Measurements from ENCODE around the gene MBD5. TPM values are rescaled to one million over a fixed set of nuclear protein-coding genes. Genes with fewer than 3 reads are reported as not detected.

The MBD5 gene
- total and polyA plus RNA-seq, 2 donors (not counting 1 experiment from before 2014, with no cell fraction given), result 10.9 to 69.7 TPM

- DNase-seq (no peak), ATAC-seq (ENCODE audit: low read depth) (no peak)
- Histone ChIP-seq H3K4me2 (replicated peaks; ENCODE audit: low read depth, low read length, poor library complexity, severe bottlenecking) (peak overlapping the region; percentile 1), H3K4me3 (ENCODE audit: control extremely low read depth in 1 of 5, extremely low read depth in 1 of 5, insufficient read depth in 1 of 5, low read depth in 2 of 5, low read length in 4 of 5) (no peak overlapping the region), H2AFZ (ENCODE audit: insufficient read depth, low read depth, low read length, poor library complexity, severe bottlenecking) (no peak overlapping the region), H3K27me3 (replicated peaks in 1 of 4; ENCODE audit: control extremely low read depth in 1 of 4, control insufficient read depth in 3 of 4, insufficient read depth in 4 of 4, low read length in 3 of 4) (no peaks in the 10 kb centered on the region), H3K9ac (ENCODE audit: low read length) (no peak overlapping the region), H3K79me2 (ENCODE audit: control insufficient read depth, insufficient read depth, low read length) (no peaks in the 10 kb centered on the region), H3K36me3 (replicated peaks in 1 of 2; ENCODE audit: control extremely low read depth in 1 of 2, control insufficient read depth in 1 of 2, extremely low read depth in 1 of 2, insufficient read depth in 2 of 2, low read length in 1 of 2) (no peaks in the 10 kb centered on the region), H3K4me1 (ENCODE audit: control insufficient read depth in 2 of 2, insufficient read depth in 2 of 2, low read length in 2 of 2) (peaks cover 0 to 8% of the 10 kb centered on the region in 2 donors), H3K9me3 (ENCODE audit: control extremely low read depth in 1 of 3, control insufficient read depth in 2 of 3, insufficient read depth in 1 of 3, low read length in 2 of 3) (peaks cover 0 to 3% (median 2%) of the 10 kb centered on the region in 3 donors), H4K20me1 (ENCODE audit: control insufficient read depth, insufficient read depth, low read length, poor library complexity, severe bottlenecking) (no peaks in the 10 kb centered on the region), H3K27ac (ENCODE audit: low read length in 2 of 2) (peak overlapping the region in 1 of 2 donors; percentile 9)
- CTCF ChIA-PET, result no interaction called here
- POLR2A ChIA-PET, result no interaction called here
- Mint-ChIP-seq H3K9me3 (ENCODE audit: insufficient read depth) (peaks cover 5% of the 10 kb centered on the region), H3K27ac (no peak overlapping the region), H3K27me3 (no peaks in the 10 kb centered on the region), H3K4me1 (peaks cover 11% of the 10 kb centered on the region), H3K4me3 (no peak overlapping the region)
- WGBS (ENCODE audit: insufficient coverage), result 83% methylated on average over 1 of the region's 1 CpG
- TF ChIP-seq, protein P1, sequence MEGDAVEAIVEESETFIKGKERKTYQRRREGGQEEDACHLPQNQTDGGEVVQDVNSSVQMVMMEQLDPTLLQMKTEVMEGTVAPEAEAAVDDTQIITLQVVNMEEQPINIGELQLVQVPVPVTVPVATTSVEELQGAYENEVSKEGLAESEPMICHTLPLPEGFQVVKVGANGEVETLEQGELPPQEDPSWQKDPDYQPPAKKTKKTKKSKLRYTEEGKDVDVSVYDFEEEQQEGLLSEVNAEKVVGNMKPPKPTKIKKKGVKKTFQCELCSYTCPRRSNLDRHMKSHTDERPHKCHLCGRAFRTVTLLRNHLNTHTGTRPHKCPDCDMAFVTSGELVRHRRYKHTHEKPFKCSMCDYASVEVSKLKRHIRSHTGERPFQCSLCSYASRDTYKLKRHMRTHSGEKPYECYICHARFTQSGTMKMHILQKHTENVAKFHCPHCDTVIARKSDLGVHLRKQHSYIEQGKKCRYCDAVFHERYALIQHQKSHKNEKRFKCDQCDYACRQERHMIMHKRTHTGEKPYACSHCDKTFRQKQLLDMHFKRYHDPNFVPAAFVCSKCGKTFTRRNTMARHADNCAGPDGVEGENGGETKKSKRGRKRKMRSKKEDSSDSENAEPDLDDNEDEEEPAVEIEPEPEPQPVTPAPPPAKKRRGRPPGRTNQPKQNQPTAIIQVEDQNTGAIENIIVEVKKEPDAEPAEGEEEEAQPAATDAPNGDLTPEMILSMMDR (IDR thresholded peaks at IDR 0.05), result no peak
- no peak for TF ChIP-seq EZH2 (IDR thresholded peaks at IDR 0.05; ENCODE audit: borderline replicate concordance, insufficient read depth, low read depth, low read length, poor library complexity, severe bottlenecking)
- intact Hi-C loops (cut with micrococcal nuclease), result no loop called here
Measured at GRCh38 chr2:148110184-148110583, 89.3 kb downstream of the MBD5 start.

- intact Hi-C loops (cut with micrococcal nuclease), result no loop called here
- Histone ChIP-seq H3K36me3 (replicated peaks in 1 of 2; ENCODE audit: control extremely low read depth in 1 of 2, control insufficient read depth in 1 of 2, extremely low read depth in 1 of 2, insufficient read depth in 2 of 2, low read length in 1 of 2) (no peaks in the 10 kb centered on the region), H4K20me1 (ENCODE audit: control insufficient read depth, insufficient read depth, low read length, poor library complexity, severe bottlenecking) (no peaks in the 10 kb centered on the region), H3K4me1 (ENCODE audit: control insufficient read depth in 2 of 2, insufficient read depth in 2 of 2, low read length in 2 of 2) (no peaks in the 10 kb centered on the region), H3K4me2 (replicated peaks; ENCODE audit: low read depth, low read length, poor library complexity, severe bottlenecking) (no peak overlapping the region), H2AFZ (ENCODE audit: insufficient read depth, low read depth, low read length, poor library complexity, severe bottlenecking) (no peak overlapping the region), H3K9ac (ENCODE audit: low read length) (no peak overlapping the region), H3K27me3 (replicated peaks in 1 of 4; ENCODE audit: control extremely low read depth in 1 of 4, control insufficient read depth in 3 of 4, insufficient read depth in 4 of 4, low read length in 3 of 4) (no peaks in the 10 kb centered on the region), H3K79me2 (ENCODE audit: control insufficient read depth, insufficient read depth, low read length) (no peaks in the 10 kb centered on the region), H3K27ac (ENCODE audit: low read length in 2 of 2) (no peak overlapping the region), H3K4me3 (ENCODE audit: control extremely low read depth in 1 of 5, extremely low read depth in 1 of 5, insufficient read depth in 1 of 5, low read depth in 2 of 5, low read length in 4 of 5) (no peak overlapping the region), H3K9me3 (ENCODE audit: control extremely low read depth in 1 of 3, control insufficient read depth in 2 of 3, insufficient read depth in 1 of 3, low read length in 2 of 3) (no peaks in the 10 kb centered on the region)
- Mint-ChIP-seq H3K27me3 (no peaks in the 10 kb centered on the region), H3K4me3 (no peak overlapping the region), H3K27ac (no peak overlapping the region), H3K4me1 (no peaks in the 10 kb centered on the region), H3K9me3 (ENCODE audit: insufficient read depth) (no peaks in the 10 kb centered on the region)
- ATAC-seq (ENCODE audit: low read depth) (no peak), DNase-seq (no peak)
- ChIA-PET POLR2A (no interaction called here), CTCF (no interaction called here)
- TF ChIP-seq, protein P1 (IDR thresholded peaks at IDR 0.05), result no peak
- TF ChIP-seq EZH2 (IDR thresholded peaks at IDR 0.05; ENCODE audit: borderline replicate concordance, insufficient read depth, low read depth, low read length, poor library complexity, severe bottlenecking), result no peak
Measured at GRCh38 chr2:148122788-148123187, 101.9 kb downstream of the MBD5 start.
